GM23338 (cell line): Measurements from ENCODE around the gene DDAH2. TPM values are rescaled to one million over a fixed set of nuclear protein-coding genes. Genes with fewer than 3 reads are reported as not detected.

Experiments
- ATAC-seq: fragments of 200-7000 bp; cut with Tn5 transposase; 3 replicates; pipeline ENCODE4 v1.9.1; 2020
- DNase-seq: peaks from one replicate; pipeline ENCODE4 v3.0.0-alpha.2; 2015; ENCODE audit warnings: low spot score
- H2AFZ ChIP-seq: fragments of 200-600 bp; sonication (generic); 2 replicates; pipeline ENCODE4 v1.8.0; 2016; ENCODE audit warnings: antibody characterized with exemption, mild to moderate bottlenecking, moderate library complexity
- H3F3A ChIP-seq: fragments of 200-600 bp; sonication (generic); replicated peaks from 2 replicates; pipeline ENCODE4 v1.8.0; 2017; ENCODE audit warnings: antibody characterized with exemption, mixed run types, low read depth
- H3K27ac ChIP-seq: fragments of 200-600 bp; sonication (generic); 2 replicates; pipeline ENCODE4 v1.6.1; 2016; ENCODE audit warnings: low read depth
- H3K27me3 ChIP-seq: fragments of 200-600 bp; sonication (generic); 2 replicates; pipeline ENCODE4 v1.8.0; 2016; ENCODE audit warnings: mild to moderate bottlenecking, mixed run types, moderate library complexity; ENCODE audit not compliant: insufficient read depth
- H3K36me3 ChIP-seq: fragments of 200-600 bp; sonication (generic); 2 replicates; pipeline ENCODE4 v1.8.0; 2016; ENCODE audit warnings: mild to moderate bottlenecking; ENCODE audit not compliant: insufficient read depth
- H3K4me1 ChIP-seq: fragments of 200-600 bp; sonication (generic); 2 replicates; pipeline ENCODE4 v1.8.0; 2016; ENCODE audit warnings: mild to moderate bottlenecking, moderate library complexity; ENCODE audit not compliant: insufficient read depth
- H3K4me2 ChIP-seq: fragments of 200-600 bp; sonication (generic); 2 replicates; pipeline ENCODE4 v1.7.1; 2017; ENCODE audit warnings: mixed run types
- H3K4me3 ChIP-seq: fragments of 200-600 bp; sonication (generic); 2 replicates; pipeline ENCODE4 v1.6.1; 2016; ENCODE audit warnings: mixed run types
- H3K79me2 ChIP-seq: fragments of 200-600 bp; sonication (generic); replicated peaks from 2 replicates; pipeline ENCODE4 v1.8.0; 2017; ENCODE audit warnings: mild to moderate bottlenecking; ENCODE audit not compliant: insufficient read depth
- H3K9me2 ChIP-seq: fragments of 200-600 bp; sonication (generic); 2 replicates; pipeline ENCODE4 v1.8.0; 2017; ENCODE audit not compliant: insufficient read depth
- H4K20me1 ChIP-seq: fragments of 200-600 bp; sonication (generic); replicated peaks from 2 replicates; pipeline ENCODE4 v1.8.0; 2017; ENCODE audit warnings: mild to moderate bottlenecking; ENCODE audit not compliant: insufficient read depth
- H3K27ac Mint-ChIP-seq: 2 replicates; pipeline ENCODE4 v1.8.0; 2020; ENCODE audit warnings: inconsistent platforms, mild to moderate bottlenecking, moderate library complexity, mixed read lengths
- H3K27me3 Mint-ChIP-seq: 3 replicates; pipeline ENCODE4 v1.8.0; 2022; ENCODE audit warnings: low read depth, mild to moderate bottlenecking, moderate library complexity, mixed read lengths, inconsistent platforms; ENCODE audit not compliant: insufficient read depth, poor library complexity
- H3K36me3 Mint-ChIP-seq: 3 replicates; pipeline ENCODE4 v1.8.0; 2021; ENCODE audit warnings: low read depth, mild to moderate bottlenecking, inconsistent platforms, moderate library complexity, mixed read lengths
- H3K4me1 Mint-ChIP-seq: 3 replicates; pipeline ENCODE4 v1.8.0; 2020; ENCODE audit warnings: mild to moderate bottlenecking, inconsistent platforms, mixed read lengths
- H3K4me3 Mint-ChIP-seq: 3 replicates; pipeline ENCODE4 v1.8.0; 2021; ENCODE audit warnings: moderate library complexity, mild to moderate bottlenecking, inconsistent platforms, mixed read lengths
- H3K9me3 Mint-ChIP-seq: 3 replicates; pipeline ENCODE4 v1.8.0; 2020; ENCODE audit warnings: moderate library complexity, mild to moderate bottlenecking, inconsistent platforms, mixed read lengths
- CREB1 ChIP-seq: fragments of 250-450 bp; sonication (Bioruptor Pico); IDR thresholded peaks from 2 replicates; pipeline ENCODE4 v1.5.0; 2020; ENCODE audit warnings: low read depth, mild to moderate bottlenecking, moderate library complexity
- ETS1 ChIP-seq: IDR thresholded peaks from 2 replicates; pipeline ENCODE4 v1.6.1; 2016; ENCODE audit warnings: antibody characterized with exemption
- EZH2 ChIP-seq: fragments of 200-600 bp; sonication (generic); IDR thresholded peaks from one replicate; pipeline ENCODE4 v1.8.0; 2017; ENCODE audit warnings: antibody characterized with exemption, mild to moderate bottlenecking, low read depth; ENCODE audit not compliant: unreplicated experiment
- EZH2phosphoT487 ChIP-seq: fragments of 200-600 bp; sonication (generic); IDR thresholded peaks from one replicate; pipeline ENCODE4 v1.8.1; 2018; ENCODE audit warnings: antibody characterized with exemption; ENCODE audit not compliant: unreplicated experiment
- POLR2AphosphoS5 ChIP-seq: IDR thresholded peaks from 2 replicates; pipeline ENCODE4 v1.6.1; 2016; ENCODE audit warnings: antibody characterized with exemption, low read depth
- ZNF331 ChIP-seq: fragments of 250-450 bp; sonication (Bioruptor Pico); IDR thresholded peaks from 2 replicates; pipeline ENCODE4 v1.5.0; 2020; ENCODE audit warnings: low read depth, mild to moderate bottlenecking, moderate library complexity
- polyA plus RNA-seq: library from polyadenylated mRNA; unstranded; fragments of >200 nt; fragmentation: Nextera tagmentation; extraction: Ambion mirVana; gene quantifications from 2 replicates; pipeline ENCODE4 v1.2.1, GENCODE V29; 2016
- total RNA-seq: library from RNA; depleted of rRNA; stranded (reverse); fragments of >200 nt; shearing (Covaris generic); gene quantifications from 2 replicates; pipeline ENCODE4 v1.2.3, GENCODE V29; 2014
- TF ChIP-seq, protein P1 (sequence below): fragments of 250-450 bp; sonication (Bioruptor Pico); IDR thresholded peaks from 2 replicates; pipeline ENCODE4 v1.5.0; 2020; ENCODE audit warnings: mild to moderate bottlenecking, moderate library complexity

The DDAH2 gene
- total and polyA plus RNA-seq, 2 experiments from 2014 or later = 58.7 to 65.1 TPM

- TF ChIP-seq, protein P1, sequence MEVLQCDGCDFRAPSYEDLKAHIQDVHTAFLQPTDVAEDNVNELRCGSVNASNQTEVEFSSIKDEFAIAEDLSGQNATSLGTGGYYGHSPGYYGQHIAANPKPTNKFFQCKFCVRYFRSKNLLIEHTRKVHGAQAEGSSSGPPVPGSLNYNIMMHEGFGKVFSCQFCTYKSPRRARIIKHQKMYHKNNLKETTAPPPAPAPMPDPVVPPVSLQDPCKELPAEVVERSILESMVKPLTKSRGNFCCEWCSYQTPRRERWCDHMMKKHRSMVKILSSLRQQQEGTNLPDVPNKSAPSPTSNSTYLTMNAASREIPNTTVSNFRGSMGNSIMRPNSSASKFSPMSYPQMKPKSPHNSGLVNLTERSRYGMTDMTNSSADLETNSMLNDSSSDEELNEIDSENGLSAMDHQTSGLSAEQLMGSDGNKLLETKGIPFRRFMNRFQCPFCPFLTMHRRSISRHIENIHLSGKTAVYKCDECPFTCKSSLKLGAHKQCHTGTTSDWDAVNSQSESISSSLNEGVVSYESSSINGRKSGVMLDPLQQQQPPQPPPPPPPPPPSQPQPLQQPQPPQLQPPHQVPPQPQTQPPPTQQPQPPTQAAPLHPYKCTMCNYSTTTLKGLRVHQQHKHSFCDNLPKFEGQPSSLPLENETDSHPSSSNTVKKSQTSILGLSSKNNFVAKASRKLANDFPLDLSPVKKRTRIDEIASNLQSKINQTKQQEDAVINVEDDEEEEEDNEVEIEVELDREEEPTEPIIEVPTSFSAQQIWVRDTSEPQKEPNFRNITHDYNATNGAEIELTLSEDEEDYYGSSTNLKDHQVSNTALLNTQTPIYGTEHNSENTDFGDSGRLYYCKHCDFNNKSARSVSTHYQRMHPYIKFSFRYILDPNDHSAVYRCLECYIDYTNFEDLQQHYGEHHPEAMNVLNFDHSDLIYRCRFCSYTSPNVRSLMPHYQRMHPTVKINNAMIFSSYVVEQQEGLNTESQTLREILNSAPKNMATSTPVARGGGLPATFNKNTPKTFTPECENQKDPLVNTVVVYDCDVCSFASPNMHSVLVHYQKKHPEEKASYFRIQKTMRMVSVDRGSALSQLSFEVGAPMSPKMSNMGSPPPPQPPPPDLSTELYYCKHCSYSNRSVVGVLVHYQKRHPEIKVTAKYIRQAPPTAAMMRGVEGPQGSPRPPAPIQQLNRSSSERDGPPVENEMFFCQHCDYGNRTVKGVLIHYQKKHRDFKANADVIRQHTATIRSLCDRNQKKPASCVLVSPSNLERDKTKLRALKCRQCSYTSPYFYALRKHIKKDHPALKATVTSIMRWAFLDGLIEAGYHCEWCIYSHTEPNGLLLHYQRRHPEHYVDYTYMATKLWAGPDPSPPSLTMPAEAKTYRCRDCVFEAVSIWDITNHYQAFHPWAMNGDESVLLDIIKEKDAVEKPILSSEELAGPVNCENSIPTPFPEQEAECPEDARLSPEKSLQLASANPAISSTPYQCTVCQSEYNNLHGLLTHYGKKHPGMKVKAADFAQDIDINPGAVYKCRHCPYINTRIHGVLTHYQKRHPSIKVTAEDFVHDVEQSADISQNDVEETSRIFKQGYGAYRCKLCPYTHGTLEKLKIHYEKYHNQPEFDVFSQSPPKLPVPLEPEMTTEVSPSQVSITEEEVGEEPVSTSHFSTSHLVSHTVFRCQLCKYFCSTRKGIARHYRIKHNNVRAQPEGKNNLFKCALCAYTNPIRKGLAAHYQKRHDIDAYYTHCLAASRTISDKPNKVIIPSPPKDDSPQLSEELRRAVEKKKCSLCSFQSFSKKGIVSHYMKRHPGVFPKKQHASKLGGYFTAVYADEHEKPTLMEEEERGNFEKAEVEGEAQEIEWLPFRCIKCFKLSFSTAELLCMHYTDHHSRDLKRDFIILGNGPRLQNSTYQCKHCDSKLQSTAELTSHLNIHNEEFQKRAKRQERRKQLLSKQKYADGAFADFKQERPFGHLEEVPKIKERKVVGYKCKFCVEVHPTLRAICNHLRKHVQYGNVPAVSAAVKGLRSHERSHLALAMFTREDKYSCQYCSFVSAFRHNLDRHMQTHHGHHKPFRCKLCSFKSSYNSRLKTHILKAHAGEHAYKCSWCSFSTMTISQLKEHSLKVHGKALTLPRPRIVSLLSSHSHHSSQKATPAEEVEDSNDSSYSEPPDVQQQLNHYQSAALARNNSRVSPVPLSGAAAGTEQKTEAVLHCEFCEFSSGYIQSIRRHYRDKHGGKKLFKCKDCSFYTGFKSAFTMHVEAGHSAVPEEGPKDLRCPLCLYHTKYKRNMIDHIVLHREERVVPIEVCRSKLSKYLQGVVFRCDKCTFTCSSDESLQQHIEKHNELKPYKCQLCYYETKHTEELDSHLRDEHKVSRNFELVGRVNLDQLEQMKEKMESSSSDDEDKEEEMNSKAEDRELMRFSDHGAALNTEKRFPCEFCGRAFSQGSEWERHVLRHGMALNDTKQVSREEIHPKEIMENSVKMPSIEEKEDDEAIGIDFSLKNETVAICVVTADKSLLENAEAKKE (CRISPR knock-in tag) = no peak
- TF ChIP-seq POLR2AphosphoS5 = no peak
- no peak for TF ChIP-seq EZH2
- no peak for TF ChIP-seq CREB1 (CRISPR knock-in tag)
- no peak for TF ChIP-seq EZH2phosphoT487
These were observed 33.3 kb upstream of the DDAH2 start, which contains the start of gene SAPCD1 (continued) for GRCh38 chr6:31762356-31762755.

DNA sequence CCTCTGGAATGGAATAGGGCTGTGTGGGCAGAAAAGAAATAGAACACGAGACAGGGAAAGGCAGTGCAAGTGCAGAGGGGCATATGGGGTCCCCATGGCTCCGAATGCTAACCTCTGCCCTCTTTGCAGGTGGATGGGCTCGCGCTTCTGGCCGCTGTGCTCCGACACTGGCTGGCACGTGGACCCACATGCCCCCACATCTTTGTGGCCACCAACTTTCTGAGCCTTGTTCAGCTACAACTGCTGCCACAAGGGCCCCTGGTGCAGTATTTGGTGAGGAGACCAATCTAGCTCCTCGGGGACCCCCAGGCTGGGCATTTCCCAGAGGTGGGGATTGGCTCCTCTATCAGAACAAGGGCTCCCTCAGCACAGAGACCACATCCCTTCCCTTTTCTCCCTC lies 32.2 kb upstream of the DDAH2 start:
- Histone ChIP-seq H3K27ac (no peak overlapping the region), H3K4me3 (no peak overlapping the region), H3K9me2 (no peaks in the 10 kb centered on the region), H3K79me2 (no peaks in the 10 kb centered on the region), H3K4me2 (no peak overlapping the region), H3K4me1 (peaks cover 9% of the 10 kb centered on the region; the same call in 1 of the 2 replicates), H3K36me3 (no peaks in the 10 kb centered on the region), H2AFZ (no peak overlapping the region), H4K20me1 (no peaks in the 10 kb centered on the region), H3K27me3 (no peaks in the 10 kb centered on the region), H3F3A (0 out of 2 replicates have a peak, but pooled peaks cover 2% of the 10 kb centered on the region)
- no peaks in the 10 kb centered on the region; the same call in 2 of the 3 replicates for H3K9me3 Mint-ChIP-seq
- ATAC-seq = no peak
- TF ChIP-seq ETS1 (no peak), CREB1 (CRISPR knock-in tag) (no peak), ZNF331 (CRISPR knock-in tag) (no peak)
- peaks cover 7% of the 10 kb centered on the region for H3K27me3 Mint-ChIP-seq
- peaks cover 22% of the 10 kb centered on the region for H3K36me3 Mint-ChIP-seq
- H3K4me3 Mint-ChIP-seq = no peak overlapping the region
- no peak for DNase-seq
- peaks cover 21% of the 10 kb centered on the region for H3K4me1 Mint-ChIP-seq
- no peak overlapping the region for H3K27ac Mint-ChIP-seq
